Adrenal gland (tissue), 5 donors: ENCODE results near the gene IFT172.

Source experiments
- CTCF ChIP-seq, 6 experiments: fragments of 450-650 bp in 4 of 6; fragments of 200-600 bp in 2 of 6; sonication (generic) in 1 of 6; IDR thresholded peaks; 1 replicate in 5 of 6; 2 replicates in 1 of 6; pipeline versions ENCODE4 v1.5.1 to v1.8.0; 2016 to 2021; ENCODE audit warnings: antibody characterized with exemption in 6 of 6, mild to moderate bottlenecking in 2 of 6, moderate library complexity in 1 of 6
- POLR2A ChIP-seq, 2 donors: fragments of 450-650 bp; IDR thresholded peaks; one replicate each; pipeline ENCODE4 v1.6.1; 2017; ENCODE audit warnings: antibody characterized with exemption in 2 of 2, mild to moderate bottlenecking in 2 of 2, moderate library complexity in 1 of 2
- donor health status: DM: no; HTN: no; CAD: no.

- no peak for TF ChIP-seq CTCF (IDR thresholded peaks at IDR 0.05)
- TF ChIP-seq POLR2A (IDR thresholded peaks at IDR 0.05) = no peak
Observed at GRCh38 chr2:27453968-27454367, 35.6 kb downstream of the IFT172 start.
